Neural progenitor cell (in vitro differentiated cells): ENCODE results near the gene SLC43A3.

Experiments used
- EZH2phosphoT487 ChIP-seq: fragments of 200-600 bp; sonication (generic); IDR thresholded peaks from 2 replicates; pipeline ENCODE4 v1.6.1; 2017; ENCODE audit warnings: antibody characterized with exemption
- TF ChIP-seq, protein P1 (sequence below): fragments of 200-600 bp; sonication (generic); IDR thresholded peaks from 2 replicates; pipeline ENCODE4 v1.5.1; 2017; ENCODE audit warnings: antibody characterized with exemption, mild to moderate bottlenecking

DNA sequence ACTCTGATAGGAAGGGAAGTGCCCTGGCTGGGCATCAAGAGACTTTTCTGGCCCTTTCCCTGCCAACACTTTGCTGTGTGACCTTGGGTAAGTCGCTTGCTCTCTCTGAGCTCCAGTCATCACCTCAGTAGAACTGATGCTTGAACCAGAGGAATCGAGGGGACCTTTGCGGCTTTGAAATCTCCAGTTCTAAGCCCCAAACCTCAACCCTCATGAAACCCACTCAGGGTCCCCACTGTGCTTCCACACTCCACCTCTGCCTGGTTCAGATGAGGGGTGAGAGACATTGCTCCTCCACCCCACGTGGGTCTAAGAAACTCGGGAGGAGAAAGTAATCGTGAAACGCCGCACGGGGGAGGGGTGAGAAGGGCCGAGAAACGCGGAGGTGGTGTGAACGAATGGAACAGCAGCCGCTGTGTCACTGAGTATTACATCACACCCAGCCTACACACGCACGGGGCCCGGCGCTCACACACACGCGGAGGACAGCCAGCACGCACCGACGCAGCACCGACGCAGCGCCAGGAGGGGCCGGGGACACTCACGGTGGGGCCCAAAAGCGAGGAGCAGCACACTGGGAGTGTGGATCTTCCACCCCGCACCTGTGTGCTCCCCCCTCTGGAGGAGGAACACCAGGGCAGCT lies 37.7 kb upstream of the SLC43A3 start:
- TF ChIP-seq, protein P1, sequence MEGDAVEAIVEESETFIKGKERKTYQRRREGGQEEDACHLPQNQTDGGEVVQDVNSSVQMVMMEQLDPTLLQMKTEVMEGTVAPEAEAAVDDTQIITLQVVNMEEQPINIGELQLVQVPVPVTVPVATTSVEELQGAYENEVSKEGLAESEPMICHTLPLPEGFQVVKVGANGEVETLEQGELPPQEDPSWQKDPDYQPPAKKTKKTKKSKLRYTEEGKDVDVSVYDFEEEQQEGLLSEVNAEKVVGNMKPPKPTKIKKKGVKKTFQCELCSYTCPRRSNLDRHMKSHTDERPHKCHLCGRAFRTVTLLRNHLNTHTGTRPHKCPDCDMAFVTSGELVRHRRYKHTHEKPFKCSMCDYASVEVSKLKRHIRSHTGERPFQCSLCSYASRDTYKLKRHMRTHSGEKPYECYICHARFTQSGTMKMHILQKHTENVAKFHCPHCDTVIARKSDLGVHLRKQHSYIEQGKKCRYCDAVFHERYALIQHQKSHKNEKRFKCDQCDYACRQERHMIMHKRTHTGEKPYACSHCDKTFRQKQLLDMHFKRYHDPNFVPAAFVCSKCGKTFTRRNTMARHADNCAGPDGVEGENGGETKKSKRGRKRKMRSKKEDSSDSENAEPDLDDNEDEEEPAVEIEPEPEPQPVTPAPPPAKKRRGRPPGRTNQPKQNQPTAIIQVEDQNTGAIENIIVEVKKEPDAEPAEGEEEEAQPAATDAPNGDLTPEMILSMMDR, result no peak
- no peak for TF ChIP-seq EZH2phosphoT487
